GM18951 (cell line): ENCODE data around the gene COL4A6.

Source experiments
- POLR2A ChIP-seq: IDR thresholded peaks from 4 replicates; pipeline ENCODE4 v1.6.1; 2011; ENCODE audit warnings: mild to moderate bottlenecking; ENCODE audit not compliant: insufficient read length, insufficient read depth; ENCODE audit errors: extremely low read depth
- in situ Hi-C: fragments of 300-500 bp; cut with MboI; formaldehyde crosslinking; loops from one replicate; pipeline ENCODE4 v1.12.0; 2022; ENCODE audit warnings: low sequenced_read_pairs, mixed read lengths, inconsistent platforms; ENCODE audit not compliant: unreplicated experiment

The COL4A6 gene

DNA sequence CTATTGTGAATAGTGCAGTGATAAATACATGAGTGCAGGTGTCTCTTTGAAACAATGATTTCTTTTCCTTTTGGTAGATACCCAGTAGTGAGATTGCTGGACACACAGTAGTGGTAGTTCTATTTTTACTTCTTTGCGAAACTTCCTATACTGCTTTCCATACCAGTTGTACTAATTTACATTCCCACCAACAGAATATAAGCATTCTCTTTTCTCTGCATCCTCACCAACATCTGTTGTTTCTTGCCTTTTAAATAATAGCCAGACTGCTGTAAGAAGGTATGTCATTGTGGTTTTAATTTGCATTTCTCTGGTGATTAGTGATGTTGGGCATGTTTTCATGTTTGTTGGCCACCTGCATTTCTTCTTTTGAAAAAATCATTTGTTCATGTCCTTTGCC is 105.9 kb downstream of the COL4A6 start:
- no peak for TF ChIP-seq POLR2A
- in situ Hi-C loops, result no loop called here

DNA sequence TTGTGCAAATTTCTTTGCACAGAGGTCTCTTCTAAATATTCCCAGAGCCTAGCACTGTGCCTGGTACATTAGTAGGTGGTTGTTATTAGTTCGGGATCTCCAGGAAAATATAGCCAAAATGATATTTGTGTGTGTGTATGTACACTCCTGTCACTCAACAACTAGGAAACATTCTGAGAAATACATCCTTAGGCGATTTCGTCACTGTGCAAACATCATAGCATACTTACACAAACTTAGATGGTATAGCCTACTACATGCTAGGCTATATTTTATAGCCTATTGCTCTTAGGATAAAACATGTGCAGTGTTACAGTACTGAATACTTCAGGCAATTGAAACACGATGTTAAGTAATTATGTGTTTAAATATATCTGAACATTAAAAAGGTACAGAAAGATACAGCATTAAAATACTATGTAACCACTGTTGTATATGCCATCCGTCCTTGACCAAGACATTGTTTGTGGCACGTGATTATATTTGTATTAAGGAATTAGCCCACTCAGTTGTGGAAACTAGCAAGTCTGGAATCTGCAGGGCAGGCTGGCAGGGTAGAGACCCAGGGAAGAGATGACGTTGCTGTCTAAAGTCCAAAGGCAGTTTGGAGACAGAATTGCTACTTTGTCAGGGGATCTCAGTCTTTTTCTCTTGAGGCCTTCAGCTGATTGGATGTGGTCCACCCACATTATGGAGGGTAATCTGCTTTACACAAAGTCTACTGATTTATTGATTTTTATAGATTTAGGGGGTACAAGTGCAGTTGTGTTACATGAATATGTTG is 106.9 kb downstream of the COL4A6 start:
- no peak for TF ChIP-seq POLR2A
- in situ Hi-C loops, result no loop called here

GRCh38 chrX:108323751-108324150 is 114.5 kb downstream of the COL4A6 start:
- TF ChIP-seq POLR2A, result no peak
- in situ Hi-C loops, result no loop called here

- in situ Hi-C loops, result no loop called here
- TF ChIP-seq POLR2A, result no peak
Observed at GRCh38 chrX:108322234-108322633, 116.0 kb downstream of the COL4A6 start.

DNA sequence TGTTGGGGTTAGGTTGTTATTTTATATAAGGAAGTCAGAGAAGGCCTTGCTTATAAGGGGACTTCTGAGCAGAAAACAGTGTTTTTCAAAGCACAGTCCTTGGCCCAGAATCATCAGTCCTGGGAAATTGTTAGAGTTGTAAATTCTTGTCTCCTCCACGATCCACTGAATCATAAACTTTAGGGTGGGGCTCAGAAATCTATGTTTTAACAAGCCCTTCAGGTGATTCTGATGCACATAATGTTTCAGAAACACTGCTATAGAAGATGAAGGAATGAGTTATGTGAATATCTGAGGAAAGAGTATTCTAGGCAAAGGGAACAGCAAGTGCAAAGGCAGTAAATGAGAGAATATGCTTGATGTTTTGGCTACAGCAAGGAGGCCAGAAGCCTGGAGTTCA is 121.8 kb downstream of the COL4A6 start:
- no peak for TF ChIP-seq POLR2A
- in situ Hi-C loops, result no loop called here

DNA sequence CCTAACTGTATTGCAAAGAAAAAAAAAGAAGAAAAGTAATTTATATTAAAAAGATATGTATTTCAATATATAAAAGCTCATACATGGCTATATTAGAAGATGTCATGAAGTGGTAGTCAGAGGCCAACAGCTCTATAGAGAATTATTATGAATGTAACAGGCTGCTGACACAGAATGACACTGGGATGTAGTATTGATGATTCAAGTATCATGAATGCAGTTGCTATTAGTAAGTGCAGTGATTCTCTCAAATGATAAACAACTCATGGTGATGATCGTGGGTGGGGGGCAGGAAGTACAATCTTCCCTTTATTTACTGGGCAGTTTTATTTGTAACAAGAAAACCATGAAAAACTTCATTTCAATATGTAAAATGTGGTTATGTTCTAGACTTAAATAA is 124.6 kb downstream of the COL4A6 start:
- no peak for TF ChIP-seq POLR2A
- in situ Hi-C loops, result no loop called here

- no peak for TF ChIP-seq POLR2A
- in situ Hi-C loops, result no loop called here
Observed at GRCh38 chrX:108312957-108313356, 125.3 kb downstream of the COL4A6 start.

GRCh38 chrX:108312011-108312410 is 126.2 kb downstream of the COL4A6 start:
- TF ChIP-seq POLR2A, result no peak
- in situ Hi-C loops, result no loop called here

GRCh38 chrX:108310506-108310905 is 127.7 kb downstream of the COL4A6 start:
- in situ Hi-C loops, result no loop called here
- TF ChIP-seq POLR2A, result no peak

DNA sequence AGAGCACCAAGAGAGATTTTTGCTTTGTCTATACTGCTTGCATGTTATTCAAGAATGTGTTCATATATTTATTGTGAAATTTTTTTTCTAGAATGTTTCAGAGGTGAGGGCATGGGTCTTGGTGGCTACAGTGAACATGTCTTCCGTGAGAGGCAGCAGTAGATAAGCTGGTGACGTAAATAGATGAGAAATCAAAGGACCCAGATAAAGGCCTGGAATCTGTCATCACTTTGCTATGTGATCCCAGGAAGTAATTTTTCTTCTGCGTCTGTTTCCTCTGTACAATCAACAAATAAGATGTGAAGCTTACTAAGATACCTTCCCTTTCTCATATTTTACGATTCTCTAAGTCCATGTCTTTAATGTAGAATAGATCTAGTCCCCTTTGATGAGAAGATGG is 129.1 kb downstream of the COL4A6 start:
- in situ Hi-C loops, result no loop called here
- TF ChIP-seq POLR2A, result no peak

GRCh38 chrX:108307132-108308085 is 130.8 kb downstream of the COL4A6 start:
- no peak for TF ChIP-seq POLR2A
- in situ Hi-C loops, result no loop called here

DNA sequence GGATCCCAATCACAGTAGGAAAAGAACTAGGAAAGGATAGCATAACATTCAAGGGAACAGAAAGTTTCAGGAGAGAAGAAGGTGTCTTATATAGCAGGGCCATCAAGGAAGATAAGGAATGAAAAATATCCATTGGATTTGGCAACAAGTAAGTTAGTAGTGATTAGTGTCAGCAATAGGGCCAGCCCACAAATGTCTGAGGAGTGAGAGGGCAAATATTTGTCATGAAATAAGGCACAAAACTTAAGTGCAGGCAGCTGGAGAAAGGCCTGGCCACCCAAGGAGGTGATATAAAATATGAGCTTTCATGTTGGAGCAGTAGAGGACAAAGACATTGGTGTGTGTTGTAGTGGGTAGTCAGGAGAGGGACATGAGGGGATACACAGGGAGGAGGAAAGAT is 132.1 kb downstream of the COL4A6 start:
- in situ Hi-C loops, result no loop called here
- no peak for TF ChIP-seq POLR2A

DNA sequence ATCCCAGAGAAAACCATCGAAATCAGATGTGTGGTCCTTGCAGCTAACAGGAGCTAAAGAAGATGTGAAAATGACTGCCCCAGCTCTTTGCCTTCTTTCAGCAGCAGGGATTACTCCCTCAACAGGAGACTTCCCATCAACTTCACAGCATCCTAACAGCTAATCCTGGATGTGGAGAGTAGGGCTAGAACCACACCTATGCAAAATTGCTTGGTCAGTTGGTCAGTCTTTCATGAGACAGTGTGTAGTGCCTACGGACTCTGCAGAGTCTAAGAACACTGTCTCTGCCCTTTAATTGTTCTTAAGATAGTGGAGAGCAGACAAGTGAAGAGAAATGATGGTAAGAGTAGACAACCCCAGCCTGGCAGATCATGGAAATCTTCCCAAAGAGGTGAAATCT is 133.5 kb downstream of the COL4A6 start:
- in situ Hi-C loops, result no loop called here
- TF ChIP-seq POLR2A, result no peak

GRCh38 chrX:108304210-108304609 is 134.0 kb downstream of the COL4A6 start:
- in situ Hi-C loops, result no loop called here
- no peak for TF ChIP-seq POLR2A
